Skeletal muscle tissue (tissue), 4 donors: Measurements from ENCODE around the gene PPIE. TPM values are rescaled to one million over a fixed set of nuclear protein-coding genes. Genes with fewer than 3 reads are reported as not detected.
"Not testable (repeated sequence)": the region's sequence is repeated elsewhere in the genome, so short reads cannot be mapped to it uniquely, and the experiment has no call there.

Experiments
- H3K27ac ChIP-seq: one replicate; pipeline ENCODE4 v1.7.0; 2013; ENCODE audit warnings: mild to moderate bottlenecking, low read depth, low read length, inconsistent platforms
- H3K27me3 ChIP-seq, 3 donors: one replicate each; pipeline ENCODE4 v1.7.0; 2013; ENCODE audit warnings: low read length in 3 of 3; ENCODE audit not compliant: control insufficient read depth in 3 of 3, insufficient read depth in 3 of 3
- H3K36me3 ChIP-seq, 3 donors: one replicate each; pipeline ENCODE4 v1.7.0; 2013; ENCODE audit warnings: low read length in 3 of 3; ENCODE audit not compliant: control insufficient read depth in 3 of 3, insufficient read depth in 3 of 3
- H3K4me1 ChIP-seq, 3 donors: one replicate each; pipeline ENCODE4 v1.7.0; 2013; ENCODE audit warnings: low read length in 3 of 3, mild to moderate bottlenecking in 3 of 3; ENCODE audit not compliant: control insufficient read depth in 3 of 3, insufficient read depth in 3 of 3
- H3K4me3 ChIP-seq, 3 donors: one replicate each; pipeline ENCODE4 v1.7.0; 2013; ENCODE audit warnings: low read length in 3 of 3
- H3K9ac ChIP-seq, 3 donors: one replicate each; pipeline ENCODE4 v1.7.0; 2013; ENCODE audit warnings: low read length in 3 of 3, mild to moderate bottlenecking in 3 of 3, moderate library complexity in 2 of 3, low read depth in 1 of 3
- H3K9me3 ChIP-seq, 3 donors: one replicate each; pipeline ENCODE4 v1.7.0; 2013; ENCODE audit warnings: low read length in 3 of 3; ENCODE audit not compliant: control insufficient read depth in 3 of 3
- total RNA-seq: library from RNA; depleted of rRNA; stranded (reverse); fragments of >200 nt; gene quantifications from one replicate; pipeline ENCODE4 v1.2.3, GENCODE V29; 2014
- donor health status: Osteomylitis.

The PPIE gene
- total RNA-seq, 1 donor from 2014 or later, result 24.5 TPM

GRCh38 chr1:39776400-39776713 lies 37.7 kb downstream of the PPIE start:
- Histone ChIP-seq H3K9me3 (no peaks in the 10 kb centered on the region), H3K4me3 (no peak overlapping the region), H3K36me3 (no peaks in the 10 kb centered on the region), H3K27me3 (no peaks in the 10 kb centered on the region), H3K27ac (no peak overlapping the region), H3K9ac (no peak overlapping the region), H3K4me1 (no peaks in the 10 kb centered on the region)

DNA sequence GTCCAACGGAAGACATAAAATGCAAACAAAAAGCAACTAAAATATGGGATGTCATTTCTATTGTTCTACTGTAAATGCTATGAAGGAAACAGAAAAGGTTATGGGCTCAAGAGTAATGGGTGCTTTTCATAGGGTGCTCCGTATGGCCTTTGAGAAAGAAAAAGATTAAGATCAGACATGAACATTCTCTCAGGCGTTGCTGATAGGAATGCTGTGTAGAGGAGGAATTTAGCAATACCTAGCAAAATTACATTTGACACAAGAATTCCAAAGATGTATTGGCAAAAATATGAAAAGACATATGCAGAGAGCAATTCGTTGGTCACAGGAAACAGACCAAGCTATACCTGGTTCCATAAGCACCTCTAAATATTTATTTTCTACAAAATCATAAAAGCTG lies 38.2 kb downstream of the PPIE start:
- Histone ChIP-seq H3K4me3 (no peak overlapping the region), H3K9me3 (no peaks in the 10 kb centered on the region), H3K9ac (no peak overlapping the region), H3K27me3 (no peaks in the 10 kb centered on the region), H3K27ac (no peak overlapping the region), H3K36me3 (no peaks in the 10 kb centered on the region), H3K4me1 (no peaks in the 10 kb centered on the region)

DNA sequence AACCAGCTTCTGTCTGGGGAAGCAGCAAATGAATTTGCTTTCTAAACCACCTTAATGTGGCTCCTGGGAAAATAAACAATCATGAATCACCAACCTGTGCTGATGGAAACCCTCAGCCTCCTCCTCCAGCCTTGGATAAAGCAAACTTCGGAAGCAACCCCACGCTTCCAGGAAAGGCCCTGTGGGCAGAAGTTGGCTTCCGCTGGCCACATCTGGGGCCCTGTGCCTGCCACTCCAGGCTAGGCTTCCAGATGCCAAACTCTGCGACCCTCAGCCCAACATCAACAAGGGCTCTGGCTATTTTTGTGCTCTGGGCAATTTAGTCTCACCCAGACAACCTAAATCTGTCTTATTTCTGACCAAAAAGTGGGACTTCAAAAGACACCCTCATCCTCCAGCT lies 38.6 kb downstream of the PPIE start:
- Histone ChIP-seq H3K27me3 (no peaks in the 10 kb centered on the region), H3K27ac (no peak overlapping the region), H3K9me3 (no peaks in the 10 kb centered on the region), H3K36me3 (no peaks in the 10 kb centered on the region), H3K9ac (no peak overlapping the region), H3K4me3 (no peak overlapping the region), H3K4me1 (no peaks in the 10 kb centered on the region)

DNA sequence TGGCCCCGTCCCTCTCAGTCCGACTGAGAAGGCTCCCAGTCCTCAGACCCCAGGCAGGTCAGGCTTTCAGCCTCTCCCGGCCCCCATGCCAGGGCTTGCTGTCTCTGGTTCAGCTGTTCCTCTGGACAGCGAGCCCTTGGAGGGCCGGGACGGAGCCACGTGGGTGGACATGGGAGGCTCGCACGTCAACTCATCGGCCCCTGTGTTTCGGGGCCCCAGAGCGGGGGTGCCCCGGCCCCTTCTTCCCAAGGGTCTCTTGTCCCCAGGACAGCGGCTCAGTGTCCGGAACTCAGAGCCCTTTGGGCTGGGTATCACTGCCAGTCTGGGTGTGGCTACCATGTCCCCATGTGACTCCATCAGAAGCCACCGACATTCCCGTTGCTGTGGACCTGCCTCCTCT lies 39.2 kb downstream of the PPIE start:
- not testable (repeated sequence) for H3K9ac ChIP-seq, H3K4me1 ChIP-seq, H3K27ac ChIP-seq

GRCh38 chr1:39778463-39779099 lies 39.9 kb downstream of the PPIE start:
- not testable (repeated sequence) for H3K27me3 ChIP-seq, H3K27ac ChIP-seq, H3K9ac ChIP-seq

More for the DNA sequence above, 39.2 kb downstream of the PPIE start:
- H3K4me3 ChIP-seq, H3K9me3 ChIP-seq, H3K27me3 ChIP-seq, H3K36me3 ChIP-seq: not testable (repeated sequence)

DNA sequence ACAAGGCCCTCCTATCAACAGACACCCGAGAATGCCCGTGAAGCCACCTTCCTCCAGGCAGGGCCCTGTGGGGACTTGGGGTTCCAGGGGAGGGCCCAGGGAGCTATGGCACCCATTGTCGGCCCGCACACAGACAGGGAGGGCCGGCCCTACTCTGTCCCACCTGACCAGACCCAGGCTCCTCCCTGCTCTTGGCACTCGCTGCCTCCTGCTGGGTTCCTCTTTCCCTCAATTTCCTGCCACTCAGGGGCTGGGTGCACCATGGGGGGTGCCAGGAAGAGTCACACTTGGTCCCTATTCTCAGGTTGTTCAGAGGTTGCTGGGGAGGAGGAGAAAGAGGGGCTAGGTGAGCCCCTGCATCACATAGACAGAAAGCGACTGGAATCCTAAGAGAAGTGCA lies 40.5 kb downstream of the PPIE start:
- Histone ChIP-seq H3K9me3 (no peaks in the 10 kb centered on the region), H3K36me3 (no peaks in the 10 kb centered on the region), H3K4me1 (no peaks in the 10 kb centered on the region), H3K27me3 (no peaks in the 10 kb centered on the region), H3K4me3 (no peak overlapping the region), H3K9ac (no peak overlapping the region), H3K27ac (no peak overlapping the region)

More at GRCh38 chr1:39778463-39779099, 39.9 kb downstream of the PPIE start:
- H3K4me3 ChIP-seq, H3K9me3 ChIP-seq, H3K36me3 ChIP-seq, H3K4me1 ChIP-seq: not testable (repeated sequence)

GRCh38 chr1:39779821-39780220 lies 41.1 kb downstream of the PPIE start:
- Histone ChIP-seq H3K9ac (no peak overlapping the region), H3K9me3 (no peaks in the 10 kb centered on the region), H3K4me1 (no peaks in the 10 kb centered on the region), H3K36me3 (no peaks in the 10 kb centered on the region), H3K4me3 (no peak overlapping the region), H3K27me3 (no peaks in the 10 kb centered on the region), H3K27ac (no peak overlapping the region)

- Histone ChIP-seq H3K4me1 (no peaks in the 10 kb centered on the region), H3K4me3 (no peak overlapping the region), H3K36me3 (no peaks in the 10 kb centered on the region), H3K27ac (no peak overlapping the region), H3K9ac (no peak overlapping the region), H3K9me3 (no peaks in the 10 kb centered on the region), H3K27me3 (no peaks in the 10 kb centered on the region)
Measured at GRCh38 chr1:39781349-39781715, 42.6 kb downstream of the PPIE start.

DNA sequence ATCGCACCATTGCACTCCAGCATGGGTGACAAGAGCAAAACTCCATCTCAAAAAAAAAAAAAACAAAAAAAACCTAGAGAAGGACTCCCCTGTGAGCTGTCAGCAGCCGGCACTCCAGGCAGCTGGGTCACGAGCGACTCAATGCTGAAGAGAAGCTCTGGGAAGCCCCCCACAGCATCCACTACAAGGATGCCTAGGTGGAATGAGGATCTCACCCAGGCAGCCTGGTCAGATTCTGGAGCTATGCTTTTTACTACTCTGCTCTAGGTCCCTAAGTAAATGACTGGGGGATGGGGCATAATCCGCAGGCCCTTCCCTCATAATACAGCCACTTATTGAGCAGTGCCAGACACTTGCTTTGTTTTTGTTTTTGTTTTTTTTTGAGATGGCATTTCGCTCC lies 43.4 kb downstream of the PPIE start:
- H3K27ac ChIP-seq, result no peak overlapping the region
- H3K36me3 ChIP-seq, result no peaks in the 10 kb centered on the region
- H3K4me1 ChIP-seq, result no peaks in the 10 kb centered on the region
- H3K9ac ChIP-seq, result no peak overlapping the region
- no peak overlapping the region for H3K4me3 ChIP-seq
- peaks cover 2 to 5% (median 4%) of the 10 kb centered on the region in 3 donors for H3K27me3 ChIP-seq
- H3K9me3 ChIP-seq, result no peaks in the 10 kb centered on the region

DNA sequence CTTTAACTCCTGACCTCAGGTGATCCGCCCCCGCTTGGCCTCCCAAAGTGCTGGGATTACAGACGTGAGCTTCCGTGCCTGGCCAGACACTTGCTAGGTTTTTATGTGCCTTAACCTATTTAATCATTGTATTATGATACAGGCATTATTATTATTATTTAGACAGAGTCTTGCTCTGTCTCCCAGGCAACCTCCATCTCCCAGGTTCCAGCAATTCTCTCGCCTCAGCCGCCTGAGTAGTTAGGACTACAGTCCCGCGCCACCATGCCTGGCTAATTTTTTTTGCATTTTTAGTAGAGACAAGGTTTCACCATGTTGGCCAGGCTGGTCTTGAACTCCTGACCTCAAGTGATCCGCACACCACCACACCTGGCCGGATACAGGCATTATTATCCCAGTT lies 44.0 kb downstream of the PPIE start:
- H3K36me3 ChIP-seq, H3K27ac ChIP-seq, H3K4me1 ChIP-seq, H3K9me3 ChIP-seq, H3K9ac ChIP-seq, H3K4me3 ChIP-seq: not testable (repeated sequence)
- peaks cover 8 to 10% (median 10%) of the 10 kb centered on the region in 3 donors for H3K27me3 ChIP-seq
